Measurements from ENCODE around the gene DNAH17.

Gene DNAH17

GRCh38 chr17:78534492-78535272, 42.5 kb downstream of the DNAH17 start:
- no peaks in the 10 kb centered on the region for H3K9me3 Mint-ChIP-seq
- no peaks in the 10 kb centered on the region for H3K27me3 Mint-ChIP-seq (ENCODE audit: low read depth)
- H3K36me3 Mint-ChIP-seq (ENCODE audit: low read depth) = no peaks in the 10 kb centered on the region
- no peak overlapping the region for H3K4me3 Mint-ChIP-seq
- H3K4me1 Mint-ChIP-seq (ENCODE audit: low read depth) = peaks cover 37% of the 10 kb centered on the region
- peak overlapping the region; percentile 81 for H3K27ac Mint-ChIP-seq

DNA sequence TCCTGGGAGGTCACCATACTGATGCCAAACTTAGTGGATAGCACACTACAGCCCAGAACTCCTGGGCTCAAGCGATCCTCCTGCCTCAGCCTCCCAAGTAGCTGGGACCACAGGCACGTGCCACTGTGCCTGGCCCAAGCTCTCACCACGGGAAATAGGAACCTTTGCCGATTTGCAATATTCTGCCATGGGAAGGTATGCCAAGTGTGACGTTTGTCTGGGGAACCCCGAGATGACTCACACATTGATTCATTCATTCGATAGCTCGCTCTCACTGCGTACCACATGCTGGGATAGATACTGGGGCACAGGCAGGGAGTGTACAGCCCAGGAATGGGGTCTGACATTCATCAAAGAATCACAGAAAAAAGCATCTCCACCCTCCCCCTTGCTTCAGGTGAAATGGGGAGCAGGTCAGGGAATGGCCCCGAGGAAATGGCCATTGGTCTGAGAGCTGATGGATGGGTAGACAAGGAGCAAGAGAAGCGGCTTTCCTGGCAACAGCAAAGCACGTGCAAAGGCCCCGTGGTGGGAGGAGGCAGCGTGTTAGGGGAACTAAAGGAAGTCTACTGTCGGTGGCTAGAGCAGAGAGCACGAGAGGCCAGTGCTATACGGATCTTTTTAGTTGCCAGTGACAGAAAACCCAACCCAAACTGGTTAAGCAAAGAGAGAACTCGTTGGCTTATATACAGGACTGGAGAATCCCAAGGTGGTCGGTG, 44.1 kb downstream of the DNAH17 start:
- Mint-ChIP-seq H3K27me3 (ENCODE audit: low read depth) (no peaks in the 10 kb centered on the region), H3K9me3 (no peaks in the 10 kb centered on the region), H3K4me1 (ENCODE audit: low read depth) (peaks cover 31% of the 10 kb centered on the region), H3K27ac (no peak overlapping the region), H3K36me3 (ENCODE audit: low read depth) (no peaks in the 10 kb centered on the region), H3K4me3 (no peak overlapping the region)

GRCh38 chr17:78532311-78532710, 44.9 kb downstream of the DNAH17 start:
- H3K27me3 Mint-ChIP-seq (ENCODE audit: low read depth) = no peaks in the 10 kb centered on the region
- H3K4me1 Mint-ChIP-seq (ENCODE audit: low read depth) = peaks cover 31% of the 10 kb centered on the region
- no peaks in the 10 kb centered on the region for H3K9me3 Mint-ChIP-seq
- no peak overlapping the region for H3K4me3 Mint-ChIP-seq
- no peaks in the 10 kb centered on the region for H3K36me3 Mint-ChIP-seq (ENCODE audit: low read depth)
- peak overlapping the region; percentile 5 for H3K27ac Mint-ChIP-seq

GRCh38 chr17:78530675-78531074, 46.5 kb downstream of the DNAH17 start:
- Mint-ChIP-seq H3K27ac (no peak overlapping the region), H3K4me1 (ENCODE audit: low read depth) (peaks cover 25% of the 10 kb centered on the region), H3K4me3 (no peak overlapping the region), H3K9me3 (no peaks in the 10 kb centered on the region), H3K36me3 (ENCODE audit: low read depth) (no peaks in the 10 kb centered on the region), H3K27me3 (ENCODE audit: low read depth) (no peaks in the 10 kb centered on the region)

DNA sequence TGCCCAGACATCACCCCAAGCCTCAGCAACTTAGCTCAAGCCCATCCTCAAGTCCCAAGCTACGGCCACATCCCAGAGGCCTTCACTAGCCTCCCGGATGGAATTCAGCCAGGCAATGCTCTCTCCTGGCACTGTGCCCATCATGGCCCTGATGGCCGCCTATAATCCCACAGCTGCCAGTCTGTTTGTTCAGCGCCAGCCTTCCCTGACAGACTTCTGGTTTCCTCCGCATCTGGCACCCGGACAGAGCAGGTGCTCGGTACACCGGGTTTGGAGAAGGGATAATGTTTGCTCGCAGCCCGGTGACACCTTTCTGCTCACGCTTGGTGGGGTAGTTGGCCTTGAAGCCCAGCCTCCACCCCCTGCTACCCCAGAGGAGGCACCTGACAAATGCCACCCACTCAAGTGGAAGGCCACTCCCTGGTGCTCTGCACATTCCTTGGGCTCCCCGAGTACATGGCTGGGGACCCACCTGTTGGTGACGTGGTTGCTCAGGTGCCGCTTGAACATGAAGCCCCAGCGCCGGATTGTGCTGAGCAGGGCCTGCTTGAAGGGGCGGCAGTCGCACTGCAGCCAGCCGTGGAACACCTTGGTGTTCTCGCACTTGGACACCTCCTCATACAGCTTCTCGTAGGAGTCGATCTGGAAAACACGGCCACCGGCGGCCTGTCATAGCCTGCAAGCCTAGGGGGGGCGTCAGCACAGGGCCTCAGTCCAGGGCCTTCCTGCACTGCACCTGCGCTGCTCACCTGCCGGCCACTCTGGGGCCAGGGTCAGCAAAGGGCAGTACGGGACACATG, 47.1 kb downstream of the DNAH17 start:
- H3K27ac Mint-ChIP-seq = no peak overlapping the region
- no peaks in the 10 kb centered on the region for H3K27me3 Mint-ChIP-seq (ENCODE audit: low read depth)
- peaks cover 19% of the 10 kb centered on the region for H3K4me1 Mint-ChIP-seq (ENCODE audit: low read depth)
- H3K4me3 Mint-ChIP-seq = no peak overlapping the region
- no peaks in the 10 kb centered on the region for H3K9me3 Mint-ChIP-seq
- H3K36me3 Mint-ChIP-seq (ENCODE audit: low read depth) = no peaks in the 10 kb centered on the region

DNA sequence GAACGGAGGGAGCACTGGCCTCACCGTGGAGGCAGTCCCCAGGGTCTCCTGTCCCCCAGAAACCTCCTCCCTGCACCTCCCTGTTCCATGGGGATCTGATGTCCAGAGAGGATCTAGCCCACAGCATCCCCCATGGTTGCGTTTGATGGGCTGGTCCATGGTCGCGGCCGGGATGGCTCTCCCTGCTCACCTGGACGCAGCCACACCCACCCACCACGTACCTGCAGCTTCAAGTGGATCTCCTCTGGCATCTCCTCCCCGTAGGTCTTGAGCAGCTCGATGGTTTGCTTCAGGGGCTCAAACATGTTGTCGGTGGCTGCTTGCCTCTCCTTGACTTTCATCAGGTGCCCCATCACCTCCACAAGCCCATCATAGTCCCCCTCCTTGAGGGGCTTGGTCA, 47.9 kb downstream of the DNAH17 start:
- no peaks in the 10 kb centered on the region for H3K36me3 Mint-ChIP-seq (ENCODE audit: low read depth)

DNA sequence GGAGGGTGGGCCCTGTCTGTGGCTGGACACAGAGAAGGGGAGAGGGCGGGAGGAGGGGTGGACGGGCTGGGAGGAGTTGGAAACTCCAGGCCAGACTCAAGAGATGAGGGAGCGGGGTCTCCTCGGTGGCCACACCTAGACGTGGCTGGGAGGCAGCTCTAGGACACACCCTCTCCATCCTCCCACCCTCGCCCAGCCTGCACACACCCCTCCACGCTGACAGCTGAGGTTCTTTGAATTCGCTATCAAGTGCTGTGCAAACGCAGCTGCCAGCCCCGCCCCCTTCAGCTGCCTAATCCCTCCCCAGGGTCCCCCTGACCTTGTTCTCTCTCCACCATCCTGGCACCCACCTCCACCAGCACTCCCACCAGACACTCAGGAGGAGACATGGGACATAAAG, 48.7 kb downstream of the DNAH17 start:
- Mint-ChIP-seq H3K4me1 (ENCODE audit: low read depth) (peaks cover 7% of the 10 kb centered on the region), H3K4me3 (no peak overlapping the region), H3K27ac (no peak overlapping the region), H3K36me3 (ENCODE audit: low read depth) (no peaks in the 10 kb centered on the region), H3K27me3 (ENCODE audit: low read depth) (no peaks in the 10 kb centered on the region), H3K9me3 (no peaks in the 10 kb centered on the region)

More for the DNA sequence above, 47.9 kb downstream of the DNAH17 start:
- Mint-ChIP-seq H3K9me3 (no peaks in the 10 kb centered on the region), H3K27me3 (ENCODE audit: low read depth) (no peaks in the 10 kb centered on the region), H3K4me3 (no peak overlapping the region), H3K27ac (no peak overlapping the region), H3K4me1 (ENCODE audit: low read depth) (peaks cover 10% of the 10 kb centered on the region)

- no peaks in the 10 kb centered on the region for H3K27me3 Mint-ChIP-seq (ENCODE audit: low read depth)
- H3K9me3 Mint-ChIP-seq = no peaks in the 10 kb centered on the region
- H3K27ac Mint-ChIP-seq = no peak overlapping the region
- H3K36me3 Mint-ChIP-seq (ENCODE audit: low read depth) = no peaks in the 10 kb centered on the region
- H3K4me1 Mint-ChIP-seq (ENCODE audit: low read depth) = no peaks in the 10 kb centered on the region
- H3K4me3 Mint-ChIP-seq = no peak overlapping the region
These were observed 49.9 kb downstream of the DNAH17 start for GRCh38 chr17:78527345-78527744.

- Mint-ChIP-seq H3K4me1 (ENCODE audit: low read depth) (no peaks in the 10 kb centered on the region), H3K27ac (no peak overlapping the region), H3K27me3 (ENCODE audit: low read depth) (no peaks in the 10 kb centered on the region), H3K4me3 (no peak overlapping the region), H3K36me3 (ENCODE audit: low read depth) (no peaks in the 10 kb centered on the region), H3K9me3 (no peaks in the 10 kb centered on the region)
These were observed 50.8 kb downstream of the DNAH17 start for GRCh38 chr17:78526231-78527025.

- Mint-ChIP-seq H3K4me1 (ENCODE audit: low read depth) (no peaks in the 10 kb centered on the region), H3K36me3 (ENCODE audit: low read depth) (no peaks in the 10 kb centered on the region), H3K4me3 (no peak overlapping the region), H3K27me3 (ENCODE audit: low read depth) (peaks cover 3% of the 10 kb centered on the region), H3K9me3 (no peaks in the 10 kb centered on the region), H3K27ac (no peak overlapping the region)
These were observed 51.6 kb downstream of the DNAH17 start for GRCh38 chr17:78525511-78526160.

- Mint-ChIP-seq H3K27ac (no peak overlapping the region), H3K27me3 (ENCODE audit: low read depth) (peaks cover 10% of the 10 kb centered on the region), H3K9me3 (no peaks in the 10 kb centered on the region), H3K36me3 (ENCODE audit: low read depth) (no peaks in the 10 kb centered on the region), H3K4me3 (no peak overlapping the region), H3K4me1 (ENCODE audit: low read depth) (no peaks in the 10 kb centered on the region)
These were observed 52.2 kb downstream of the DNAH17 start for GRCh38 chr17:78524870-78525510.

GRCh38 chr17:78523934-78524655, 53.1 kb downstream of the DNAH17 start:
- Mint-ChIP-seq H3K36me3 (ENCODE audit: low read depth) (no peaks in the 10 kb centered on the region), H3K4me3 (no peak overlapping the region), H3K9me3 (no peaks in the 10 kb centered on the region), H3K27ac (no peak overlapping the region), H3K27me3 (ENCODE audit: low read depth) (peaks cover 14% of the 10 kb centered on the region), H3K4me1 (ENCODE audit: low read depth) (no peaks in the 10 kb centered on the region)

All from T-helper 1 cell treated with Interleukin-12 subunit alpha and Interleukin-12 subunit beta and Interleukin-4 antibody, amounts not matched to agents 30 μg/mL and 1 μg/mL, for 36 hours (primary cell).